Activated CD4-positive, alpha-beta T cell treated with anti-CD3 and anti-CD28 coated beads, Interleukin-2, Interleukin-4, amounts not matched to agents 100 ng/mL and 50 ng/mL, durations not matched to agents 16 hours and 8 hours (primary cell): ENCODE results near the gene SNRNP40.

Experiments used
- DNase-seq: peaks from one replicate; pipeline ENCODE4 v3.0.0-alpha.2; 2020; ENCODE audit warnings: low spot score

The SNRNP40 gene

GRCh38 chr1:31231802-31232201 lies 64.8 kb downstream of the SNRNP40 start:
- DNase-seq, result no peak

DNA sequence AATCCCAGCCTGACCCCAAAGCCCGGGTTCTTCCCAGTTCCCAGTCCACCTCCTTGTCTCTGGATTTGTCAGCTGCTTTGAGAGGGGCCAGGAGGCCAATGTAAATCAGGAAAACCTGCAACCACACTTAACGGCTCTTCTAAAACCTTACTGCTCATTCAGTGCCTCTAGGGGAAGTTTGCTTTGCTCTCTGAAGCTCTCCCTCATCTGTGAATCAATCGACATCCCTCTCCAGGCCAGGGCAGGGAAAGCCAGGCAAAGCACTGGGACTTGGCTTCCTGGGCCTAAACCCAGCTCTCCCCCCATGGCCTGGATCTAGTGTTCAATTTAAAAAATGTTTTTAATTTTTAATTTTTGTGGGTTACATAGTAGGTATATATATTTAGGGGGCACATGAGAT lies 66.2 kb downstream of the SNRNP40 start:
- no peak for DNase-seq

DNA sequence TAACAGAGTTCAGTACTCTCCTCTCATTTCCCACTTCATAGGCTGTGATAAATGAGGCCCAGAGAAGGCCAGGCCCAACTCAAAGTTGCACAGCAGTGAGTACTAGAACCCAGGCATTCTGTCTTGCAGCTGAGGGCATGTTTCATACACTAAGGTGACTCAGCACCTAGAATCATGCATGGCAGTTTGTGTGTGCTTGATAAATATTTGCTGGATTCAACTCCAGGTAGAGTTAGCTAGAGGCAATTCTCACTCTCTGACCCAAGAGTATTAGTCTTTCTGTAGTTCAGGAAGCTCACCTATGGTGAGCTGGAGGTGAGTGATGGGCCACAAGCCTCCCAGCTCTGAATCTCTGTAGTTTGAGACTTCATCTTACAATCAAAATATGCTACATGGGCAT lies 67.6 kb downstream of the SNRNP40 start:
- DNase-seq, result no peak

- DNase-seq, result no peak
Observed at GRCh38 chr1:31227891-31228568, 68.6 kb downstream of the SNRNP40 start.

DNA sequence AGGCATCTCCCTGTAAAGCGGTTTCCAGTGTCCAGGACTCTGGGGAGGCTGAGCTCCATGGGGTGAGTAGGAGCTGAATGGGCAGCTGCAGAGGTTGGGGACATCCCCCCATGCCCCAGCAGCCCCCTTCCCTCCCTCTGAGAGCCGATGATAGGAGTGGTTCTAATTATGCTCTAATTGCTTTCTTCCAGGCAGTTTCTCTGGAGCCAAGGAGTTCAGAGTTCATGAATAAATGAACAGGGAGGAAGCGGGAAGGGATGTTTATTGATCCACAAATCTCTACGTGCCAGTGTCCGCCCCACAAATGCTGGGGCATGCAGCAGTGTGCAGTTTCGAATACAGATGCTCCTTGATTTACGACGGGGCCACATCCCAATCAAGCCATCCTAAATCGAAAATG lies 72.5 kb downstream of the SNRNP40 start:
- no peak for DNase-seq

DNA sequence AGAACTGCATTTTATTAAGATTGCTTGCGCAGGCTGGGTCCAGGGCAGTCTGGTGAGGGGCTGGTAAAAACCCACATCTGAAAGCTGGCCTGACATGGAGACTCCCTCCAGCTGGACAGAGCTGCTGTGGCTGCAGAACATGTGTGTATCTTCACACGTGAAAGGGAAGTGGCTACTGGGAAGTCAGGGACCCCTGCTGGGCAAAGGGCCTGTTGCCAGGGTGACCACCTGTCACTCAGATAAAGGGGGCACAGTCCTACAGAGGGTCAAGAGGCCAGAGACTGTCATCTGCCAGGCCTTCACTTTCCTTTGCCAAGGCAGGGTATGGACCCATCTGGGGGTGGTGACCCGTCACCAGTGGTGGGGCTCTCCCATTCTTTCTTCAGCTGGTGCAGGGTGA lies 74.4 kb downstream of the SNRNP40 start:
- DNase-seq, result no peak

GRCh38 chr1:31221072-31221471 lies 75.5 kb downstream of the SNRNP40 start:
- no peak for DNase-seq

DNA sequence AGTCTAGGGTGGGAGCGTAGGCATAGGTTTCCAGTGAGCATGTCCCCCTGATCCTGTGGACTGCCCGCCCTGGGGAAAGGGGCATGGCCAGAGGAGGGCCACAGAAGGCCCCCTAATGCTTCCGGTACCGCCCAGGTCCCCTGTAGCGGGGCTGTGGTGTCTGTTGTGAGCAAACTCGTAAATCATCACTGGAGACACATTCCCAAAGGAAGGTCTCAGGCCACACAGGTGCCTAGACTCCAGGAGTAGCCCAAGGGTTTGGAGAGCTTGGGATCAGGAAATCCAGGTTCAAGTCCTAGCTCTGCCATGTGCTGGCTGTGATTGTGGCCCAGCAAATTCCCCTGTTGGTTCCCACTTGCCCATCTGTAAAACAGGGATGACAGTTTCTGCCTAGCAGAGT lies 77.1 kb downstream of the SNRNP40 start:
- DNase-seq, result no peak

- no peak for DNase-seq
Observed at GRCh38 chr1:31218705-31219104, 77.9 kb downstream of the SNRNP40 start.

GRCh38 chr1:31216016-31216415 lies 80.6 kb downstream of the SNRNP40 start:
- no peak for DNase-seq

DNA sequence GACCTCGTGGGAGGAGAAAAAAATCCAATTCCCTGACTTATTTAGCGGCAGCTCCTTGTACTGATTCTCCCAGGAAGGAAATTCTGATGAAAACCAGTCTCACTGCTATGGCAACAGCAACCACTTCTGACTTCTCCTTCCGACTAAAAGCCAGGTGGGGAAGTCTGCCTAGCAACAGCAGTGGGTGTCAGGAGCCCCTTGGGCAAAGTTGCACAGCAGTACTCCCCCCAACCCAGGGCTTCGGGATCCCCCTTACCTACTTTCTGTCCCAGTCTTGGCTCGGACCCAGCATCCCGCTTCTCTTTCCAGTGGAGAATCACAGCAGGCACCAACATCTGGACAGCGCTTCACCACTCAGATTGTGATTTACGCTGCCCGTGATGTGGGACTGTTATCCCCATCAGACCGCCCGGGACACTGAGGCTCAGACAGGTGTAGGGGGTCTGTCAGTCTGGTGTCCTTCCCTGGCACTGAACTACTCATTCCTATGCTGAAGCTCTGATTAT lies 81.5 kb downstream of the SNRNP40 start:
- no peak for DNase-seq

GRCh38 chr1:31214316-31215064 lies 82.1 kb downstream of the SNRNP40 start:
- no peak for DNase-seq
